OCI-M1 (cell line): Measurements from ENCODE around the gene UBALD2.

Experiments used
- DNase-seq: peaks from one replicate; lab custom pipeline; 2025; lab: John Stamatoyannopoulos, UW

Gene UBALD2

GRCh38 chr17:76318586-76318985 lies 53.4 kb downstream of the UBALD2 start:
- DNase-seq: no peak
